Fibroblast of skin of right biceps (primary cell): ENCODE results near the gene RASSF3.

Experiments used
- DNase-seq: peaks from one replicate; pipeline ENCODE4 v3.0.0-alpha.2; 2013

Gene RASSF3

DNA sequence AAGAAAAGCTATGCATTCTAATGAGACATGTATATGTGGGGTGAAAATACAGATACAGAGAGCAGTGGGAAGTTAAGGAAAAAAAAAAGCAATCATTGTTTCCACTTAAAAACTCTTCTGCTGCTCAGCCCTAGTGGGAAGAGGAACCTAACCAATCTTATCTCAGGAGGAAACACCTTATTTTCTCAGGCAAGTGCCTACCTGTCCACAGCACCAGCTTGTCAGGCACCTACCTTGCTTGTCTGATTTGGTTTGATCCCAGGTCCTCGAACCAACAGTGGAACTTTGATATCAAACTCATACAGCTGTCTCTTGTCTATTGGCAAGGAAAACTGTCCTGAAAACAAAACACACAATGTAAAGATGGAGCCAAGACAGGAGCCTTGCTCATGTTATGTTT is 126.5 kb downstream of the RASSF3 start:
- DNase-seq, result no peak

DNA sequence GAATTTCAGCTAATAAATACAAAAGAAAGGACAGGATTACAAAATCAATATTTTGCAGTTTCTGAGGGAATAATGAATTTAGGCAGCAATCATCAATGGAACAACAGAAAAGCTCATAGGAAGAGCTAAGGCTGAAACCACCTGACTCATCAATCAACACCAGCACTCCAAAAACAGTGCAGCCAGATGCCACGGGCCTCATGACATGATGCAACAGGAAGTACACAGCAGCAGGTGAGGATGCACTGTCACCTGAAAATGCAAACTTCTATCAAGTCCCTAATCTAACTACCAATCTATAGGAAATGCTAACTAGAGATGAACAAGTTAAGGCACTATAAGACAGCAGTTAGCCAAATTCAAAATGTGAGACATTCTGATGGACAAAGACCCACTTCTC is 127.2 kb downstream of the RASSF3 start:
- DNase-seq, result no peak

DNA sequence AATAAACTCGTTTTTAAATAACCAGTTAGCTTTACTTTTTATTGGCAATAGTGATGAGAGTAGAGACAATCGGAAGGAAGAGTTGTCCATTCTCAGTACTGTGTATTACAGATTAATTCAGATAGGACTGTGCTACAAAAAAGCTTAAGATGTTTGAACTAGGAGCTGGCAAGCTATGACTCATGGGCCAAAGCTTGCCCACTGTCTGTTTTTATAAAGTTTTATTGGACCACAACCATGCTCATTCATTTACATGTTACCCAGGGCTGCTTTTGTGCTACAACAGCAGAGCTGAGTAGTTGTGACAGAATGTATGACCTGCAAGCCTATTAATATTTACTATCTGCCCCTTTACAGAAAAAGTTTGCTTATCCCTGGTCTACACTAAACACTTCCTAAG is 129.5 kb downstream of the RASSF3 start:
- no peak for DNase-seq

DNA sequence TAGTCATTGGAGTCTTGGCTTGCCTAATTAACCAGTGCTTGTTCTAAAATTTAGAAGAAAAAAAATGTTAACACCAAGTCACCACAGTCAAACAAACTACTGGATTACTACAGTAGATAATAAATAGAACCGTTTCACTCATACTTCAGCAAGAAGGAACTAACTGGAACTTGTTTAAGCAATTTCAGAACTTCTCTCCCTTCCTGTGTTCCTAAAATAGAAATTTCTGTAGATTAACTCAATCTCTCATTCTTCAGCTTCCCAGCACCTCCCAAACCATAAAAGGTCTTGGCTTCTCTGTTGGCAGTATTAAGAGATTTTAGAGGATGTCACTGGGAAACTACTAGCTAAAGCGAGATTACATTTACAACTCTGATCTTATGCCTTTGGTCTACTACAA is 130.4 kb downstream of the RASSF3 start:
- no peak for DNase-seq

DNA sequence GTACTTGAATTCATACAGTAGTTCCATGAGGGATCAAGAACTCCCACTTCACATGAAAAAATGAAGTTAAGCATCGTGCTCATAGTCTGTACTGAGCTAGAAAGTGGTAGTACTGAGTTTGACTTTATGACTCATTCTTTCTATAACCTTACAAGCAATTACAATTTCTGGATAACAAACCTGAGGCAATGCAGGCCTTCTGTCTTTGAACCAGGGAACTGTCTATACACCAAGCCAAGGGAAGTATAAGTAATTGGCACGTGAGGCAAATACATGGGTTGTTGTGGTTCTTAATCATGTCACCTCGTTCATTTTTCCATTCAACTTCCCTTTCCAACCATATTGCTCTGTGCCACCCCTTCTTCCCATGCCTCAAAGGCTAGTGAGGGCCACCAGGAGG is 132.1 kb downstream of the RASSF3 start:
- no peak for DNase-seq

DNA sequence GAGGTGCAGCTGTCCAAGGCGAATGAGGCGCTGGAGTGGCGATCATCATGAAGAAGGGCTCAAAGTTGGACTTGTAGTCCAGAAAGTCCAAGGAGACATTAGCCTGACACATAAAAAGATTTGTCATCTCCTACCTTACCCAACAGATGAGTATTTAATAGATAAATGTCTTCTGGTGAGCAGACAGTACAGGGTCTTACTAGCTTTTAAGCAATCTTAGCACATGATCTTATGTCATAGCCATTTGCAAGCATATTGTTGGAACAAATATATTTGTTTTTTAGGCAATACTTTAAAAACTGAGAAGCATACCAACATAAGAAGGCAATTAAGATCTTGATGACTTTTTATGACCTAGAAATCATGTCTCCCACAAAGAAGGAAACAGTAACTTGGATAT is 132.9 kb downstream of the RASSF3 start:
- no peak for DNase-seq

DNA sequence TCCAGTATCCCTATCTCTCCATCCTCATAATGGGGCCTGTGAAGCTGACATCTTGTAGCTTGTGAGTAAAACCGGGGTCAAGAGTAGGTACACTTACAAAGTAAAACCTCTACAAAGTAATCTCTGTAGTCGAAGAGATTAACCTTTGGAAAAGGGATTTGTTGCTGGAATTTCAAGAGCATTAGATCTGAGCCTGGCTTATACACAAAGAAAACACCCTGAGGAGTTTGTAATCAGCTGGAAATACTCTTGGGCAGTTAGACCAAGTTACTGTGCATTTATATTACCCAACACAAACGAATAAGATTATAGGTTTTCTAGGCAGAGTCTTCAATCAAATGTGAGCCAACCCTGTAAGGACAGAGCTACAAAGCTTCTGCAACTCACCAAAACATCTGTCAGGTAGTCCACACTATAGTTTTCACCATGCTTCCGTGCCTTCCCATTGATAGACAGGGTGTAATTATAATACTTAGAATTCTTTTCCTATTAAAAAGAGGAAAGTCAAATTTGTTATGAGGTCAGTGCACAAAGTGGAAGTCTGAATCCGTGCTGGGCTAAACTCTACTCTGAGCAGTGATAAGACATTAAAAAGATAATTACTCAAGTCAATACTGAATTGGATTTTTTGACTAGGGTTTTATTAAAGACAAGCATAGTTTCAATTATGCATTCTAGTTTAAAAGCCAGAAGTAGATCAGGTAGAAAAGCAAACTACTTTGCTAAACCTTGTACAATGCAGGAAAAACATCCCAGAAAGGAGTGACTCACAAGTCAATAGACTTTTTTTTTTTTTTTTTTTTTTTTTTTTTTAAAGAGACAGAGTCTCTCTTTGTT is 134.3 kb downstream of the RASSF3 start:
- DNase-seq, result peak; percentile 24

DNA sequence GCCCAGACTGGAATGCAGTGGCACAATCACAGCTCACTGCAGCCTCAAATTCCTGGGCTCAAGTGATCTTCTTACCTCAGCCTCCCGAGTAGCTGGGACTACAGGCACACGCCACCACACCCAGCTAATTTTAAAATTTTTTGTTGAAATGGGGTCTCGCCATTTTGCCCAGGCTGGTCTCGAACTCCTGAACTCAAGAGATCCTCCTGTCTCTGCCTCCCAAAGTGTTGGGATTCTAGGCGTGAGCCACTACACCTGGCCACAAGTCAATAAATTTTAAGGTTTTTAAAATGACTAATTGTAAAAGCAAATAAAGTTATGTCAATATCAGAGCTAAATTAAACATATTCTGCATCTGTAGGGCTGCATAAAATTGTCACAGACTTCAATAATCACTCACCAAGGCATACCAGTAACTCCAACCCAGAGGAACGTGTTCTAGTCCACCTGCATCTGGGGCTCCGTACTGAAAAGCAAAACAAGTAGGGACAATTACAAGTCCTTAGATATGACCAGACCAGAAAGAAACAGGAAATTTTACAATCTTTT is 135.0 kb downstream of the RASSF3 start:
- DNase-seq, result no peak

DNA sequence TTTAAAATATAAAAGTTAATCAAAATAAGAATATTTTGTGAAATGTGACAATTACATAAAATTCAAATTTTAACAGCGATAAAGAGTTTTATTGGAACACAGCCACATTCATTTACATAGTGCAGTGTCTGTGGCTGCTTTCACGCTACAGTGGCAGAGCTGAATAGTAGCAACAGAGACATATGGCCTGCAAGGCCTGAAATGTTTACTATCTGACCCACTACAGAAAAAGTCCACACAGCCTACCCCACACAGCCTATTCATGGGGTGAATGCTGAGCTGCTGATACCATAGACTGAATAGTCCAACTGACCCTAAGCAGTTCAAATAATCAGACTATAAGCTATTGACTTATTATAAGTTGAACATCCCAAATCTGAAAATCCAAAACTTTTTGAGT is 135.7 kb downstream of the RASSF3 start:
- no peak for DNase-seq

DNA sequence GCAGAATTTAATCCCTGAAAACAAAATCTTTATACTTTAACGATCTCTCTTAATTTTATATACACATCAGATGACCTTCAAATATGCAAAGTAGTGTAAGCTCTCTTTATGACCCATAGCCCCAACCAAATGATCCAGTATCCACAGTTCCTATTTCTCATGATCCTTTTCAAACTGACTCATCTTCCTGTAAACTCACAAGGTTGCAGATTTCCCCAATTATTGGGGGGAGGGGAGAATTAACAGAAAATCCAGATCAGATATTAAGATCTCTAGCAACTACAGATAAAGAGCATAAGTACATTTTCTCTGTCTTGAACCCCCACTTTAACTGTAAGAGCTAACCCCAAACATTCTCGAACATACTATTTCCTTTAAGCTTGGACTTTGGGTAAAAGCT is 136.4 kb downstream of the RASSF3 start:
- peak; percentile 49 for DNase-seq
